Right lobe of liver (tissue), 6 donors: ENCODE results near the gene PPBP. TPM values are rescaled to one million over a fixed set of nuclear protein-coding genes. Genes with fewer than 3 reads are reported as not detected.
A peak's percentile ranks its signal among the peaks of the same experiment; 100 is the strongest.
"Not testable (repeated sequence)": the region's sequence is repeated elsewhere in the genome, so short reads cannot be mapped to it uniquely, and the experiment has no call there.

Source experiments
- ATAC-seq, 4 donors: fragments of 200-7000 bp; cut with Tn5 transposase; one replicate each; pipeline ENCODE4 v1.9.1; 2020; ENCODE audit warnings: mild to moderate bottlenecking in 4 of 4, moderate library complexity in 4 of 4
- DNase-seq, 3 donors: peaks; one replicate each; pipeline ENCODE4 v3.0.0-alpha.2; 2020
- H3K27ac ChIP-seq, 3 donors: fragments of 200-600 bp; one replicate each; pipeline ENCODE4 v1.8.0; 2022
- H3K27me3 ChIP-seq, 2 donors: fragments of 200-600 bp; one replicate each; pipeline ENCODE4 v1.8.0; 2022
- H3K36me3 ChIP-seq, 4 donors: fragments of 200-600 bp; sonication (generic) in 1 of 4; one replicate each; pipeline versions ENCODE4 v1.5.1 to v1.8.0; 2017 to 2022; ENCODE audit warnings: control low read depth in 1 of 4
- H3K4me1 ChIP-seq, 4 donors: fragments of 200-600 bp; sonication (generic) in 1 of 4; one replicate each; pipeline versions ENCODE4 v1.5.1 to v1.8.0; 2017 to 2022; ENCODE audit warnings: control low read depth in 1 of 4
- H3K4me3 ChIP-seq, 3 donors: fragments of 200-600 bp; one replicate each; pipeline ENCODE4 v1.8.0; 2022
- H3K9me3 ChIP-seq, 4 donors: fragments of 200-600 bp; sonication (generic) in 1 of 4; one replicate each; pipeline versions ENCODE4 v1.5.1 to v1.8.0; 2017 to 2022; ENCODE audit warnings: control low read depth in 1 of 4
- CTCF ChIP-seq, 4 donors: fragments of 200-600 bp in 3 of 4; fragments of 450-650 bp in 1 of 4; IDR thresholded peaks; one replicate each; pipeline versions ENCODE4 v1.5.1 to v1.8.0; 2016 to 2022; ENCODE audit warnings: antibody characterized with exemption in 4 of 4, mild to moderate bottlenecking in 2 of 4
- POLR2A ChIP-seq: fragments of 450-650 bp; IDR thresholded peaks from one replicate; pipeline ENCODE4 v1.6.1; 2017; ENCODE audit warnings: antibody characterized with exemption, mild to moderate bottlenecking
- WGBS: methylation state at CpG from one replicate; pipeline ENCODE4 v1.1.6; 2018; ENCODE audit warnings: low coverage, low lambda C conversion rate; ENCODE audit not compliant: insufficient coverage; ENCODE audit errors: missing lambda C conversion rate; 5-methylcytosine and 5-hydroxymethylcytosine counted together
- intact Hi-C, 2 donors: fragments of 100-400 bp; cut with DNase I; formaldehyde crosslinking; loops; one replicate each; pipeline versions ENCODE4 v1.11.2 to v1.14.1; 2022
- total RNA-seq, 6 experiments: library from RNA; depleted of rRNA in 2 of 6; stranded (reverse); fragments of >200 nt in 2 of 6; fragmentation: NEBNext Ultra II Directional in 3 of 6; extraction: Animal tissue kit (Norgen Biotek cat#: 25700) in 3 of 6; gene quantifications; one replicate each; pipeline versions ENCODE4 v1.1.0 to v1.2.4, GENCODE V29; 2016 to 2023
- donor health status: DM: no; HTN: yes; CAD: no.
- donor health status: DM: no; HTN: no; CAD: no.
- donor health status: DM: no; HTN: no; CAD: no.
- donor health status: DM: no; HTN: yes; CAD: no.
- donor health status: DM: no; HTN: yes; CAD: no.

The PPBP gene
- total RNA-seq, 6 experiments from 2014 or later, result 0.42 to 8.5 (median 1.2) TPM; not detected in 1

- ATAC-seq (no peak), DNase-seq (no peak)
- no peak overlapping the region for H3K4me3 ChIP-seq
- intact Hi-C loops, result no loop called here
- H3K27me3 ChIP-seq, result peaks cover 0 to 13% of the 10 kb centered on the region in 2 donors
- no peak overlapping the region for H3K27ac ChIP-seq
- TF ChIP-seq POLR2A (no peak), CTCF (IDR thresholded peaks at IDR 0.05) (no peak)
- no peaks in the 10 kb centered on the region for H3K36me3 ChIP-seq
- no peaks in the 10 kb centered on the region for H3K4me1 ChIP-seq
- no peaks in the 10 kb centered on the region for H3K9me3 ChIP-seq
- WGBS, result 66% methylated on average over 4 of the region's 4 CpGs
Observed at GRCh38 chr4:73984736-73985527, 3.1 kb downstream of the PPBP start.

DNA sequence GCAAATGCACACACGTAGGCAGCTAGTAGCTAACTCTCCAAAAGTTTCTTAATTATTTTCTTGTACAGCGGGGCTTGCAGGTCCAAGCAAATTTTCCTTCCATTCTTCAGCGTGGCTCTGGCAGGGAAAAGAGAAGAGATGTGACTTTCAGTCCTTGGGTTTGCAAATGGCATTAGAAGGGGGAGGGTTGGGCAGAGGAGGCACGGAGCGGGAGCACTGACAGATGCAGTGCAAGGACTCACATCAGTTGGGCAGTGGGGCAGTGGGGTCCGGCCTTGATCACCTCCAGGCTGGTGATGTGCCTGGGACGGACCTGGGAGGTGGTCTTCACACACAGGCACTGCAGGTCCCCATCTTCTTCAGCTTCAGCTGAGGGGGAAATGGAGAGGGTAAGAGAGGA is 6.8 kb downstream of the PPBP start:
- H3K27ac ChIP-seq, intact Hi-C loops, H3K4me3 ChIP-seq, H3K9me3 ChIP-seq, DNase-seq, H3K36me3 ChIP-seq, H3K4me1 ChIP-seq: not testable (repeated sequence)
- peaks cover 0 to 12% of the 10 kb centered on the region in 2 donors for H3K27me3 ChIP-seq
- peak in 2 of 4 donors; percentile 18 for ATAC-seq
- WGBS, result 64% methylated on average over 7 of the region's 7 CpGs

- no peak for TF ChIP-seq CTCF (IDR thresholded peaks at IDR 0.05)
- no peak for TF ChIP-seq POLR2A
- no peak for ATAC-seq
- WGBS, result 75% methylated on average over 3 of the region's 3 CpGs
Observed at GRCh38 chr4:73979407-73979957, 8.5 kb downstream of the PPBP start.

DNA sequence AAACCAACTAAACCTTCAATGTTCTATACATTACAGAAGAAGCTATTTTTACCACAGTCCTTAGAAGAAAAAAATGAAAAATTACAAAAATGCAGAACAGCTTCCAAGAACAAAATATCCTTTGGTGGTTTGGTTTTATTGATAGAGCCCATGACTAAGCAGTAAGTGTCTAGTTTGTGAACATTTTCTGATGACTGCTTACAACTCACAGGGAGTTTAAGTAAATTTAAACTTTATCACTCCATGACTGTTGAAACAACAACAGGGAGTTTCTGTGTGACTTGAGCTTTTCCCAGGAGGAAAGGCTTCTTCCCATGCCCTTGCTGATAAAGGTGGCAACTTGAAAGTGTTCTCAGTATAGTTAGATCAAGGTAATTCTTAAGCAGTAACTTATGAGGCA is 9.1 kb downstream of the PPBP start:
- Histone ChIP-seq H3K36me3 (no peaks in the 10 kb centered on the region), H3K4me1 (no peaks in the 10 kb centered on the region), H3K9me3 (no peaks in the 10 kb centered on the region), H3K4me3 (no peak overlapping the region), H3K27ac (no peak overlapping the region), H3K27me3 (peaks cover 0 to 6% of the 10 kb centered on the region in 2 donors)
- intact Hi-C loops, result no loop called here
- DNase-seq (no peak), ATAC-seq (no peak)
- TF ChIP-seq CTCF (IDR thresholded peaks at IDR 0.05), result no peak
- no peak for TF ChIP-seq POLR2A

More at GRCh38 chr4:73979407-73979957, 8.5 kb downstream of the PPBP start:
- no peaks in the 10 kb centered on the region for H3K9me3 ChIP-seq
- peaks cover 0 to 9% of the 10 kb centered on the region in 2 donors for H3K27me3 ChIP-seq
- H3K4me3 ChIP-seq, result no peak overlapping the region
- no peaks in the 10 kb centered on the region for H3K4me1 ChIP-seq
- no peak overlapping the region for H3K27ac ChIP-seq
- DNase-seq, result no peak
- intact Hi-C loops, result no loop called here
- no peaks in the 10 kb centered on the region for H3K36me3 ChIP-seq

DNA sequence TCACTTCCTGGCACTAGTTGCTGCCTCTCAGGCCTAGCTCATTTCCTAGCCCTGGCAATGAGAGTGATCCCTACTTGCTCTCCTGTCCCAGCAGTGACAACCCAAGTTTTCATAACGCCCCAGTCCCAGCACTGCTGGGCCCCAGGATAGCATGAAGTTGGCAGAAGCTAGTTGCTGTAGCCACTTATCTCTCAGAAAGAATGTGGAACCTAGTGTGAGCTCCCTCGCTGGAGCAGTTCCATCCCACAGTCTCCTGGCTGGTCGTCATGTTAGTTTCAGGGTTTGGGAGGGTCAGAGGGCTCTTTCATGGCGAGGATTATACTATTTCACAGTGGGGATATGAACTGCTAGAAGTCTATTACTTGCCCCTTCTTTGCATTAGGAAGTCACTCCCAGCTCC is 11.3 kb downstream of the PPBP start:
- Histone ChIP-seq H3K4me3 (no peak overlapping the region), H3K27me3 (peaks cover 0 to 3% of the 10 kb centered on the region in 2 donors), H3K4me1 (no peaks in the 10 kb centered on the region), H3K27ac (no peak overlapping the region), H3K9me3 (no peaks in the 10 kb centered on the region), H3K36me3 (no peaks in the 10 kb centered on the region)
- WGBS, result 55% methylated on average over 3 of the region's 4 CpGs
- DNase-seq (no peak), ATAC-seq (no peak)
- TF ChIP-seq POLR2A, result no peak
- no peak for TF ChIP-seq CTCF (IDR thresholded peaks at IDR 0.05)
- intact Hi-C loops, result no loop called here
